Effector CD8-positive, alpha-beta T cell (primary cell): ENCODE results near the gene USP20.

ENCODE experiments used
- DNase-seq: peaks from one replicate; lab custom pipeline; 2025; lab: John Stamatoyannopoulos, UW

Gene USP20

GRCh38 chr9:129823542-129823934, 11.7 kb upstream of the USP20 start:
- no peak for DNase-seq

GRCh38 chr9:129823935-129824601, 11.2 kb upstream of the USP20 start, which contains the start of gene TOR1A:
Gene TOR1A, minus strand, starts transcription at chr9:129824136. Its CDS starts 51 bp downstream, at chr9:129824085.
- DNase-seq, result peak; percentile 85

DNA sequence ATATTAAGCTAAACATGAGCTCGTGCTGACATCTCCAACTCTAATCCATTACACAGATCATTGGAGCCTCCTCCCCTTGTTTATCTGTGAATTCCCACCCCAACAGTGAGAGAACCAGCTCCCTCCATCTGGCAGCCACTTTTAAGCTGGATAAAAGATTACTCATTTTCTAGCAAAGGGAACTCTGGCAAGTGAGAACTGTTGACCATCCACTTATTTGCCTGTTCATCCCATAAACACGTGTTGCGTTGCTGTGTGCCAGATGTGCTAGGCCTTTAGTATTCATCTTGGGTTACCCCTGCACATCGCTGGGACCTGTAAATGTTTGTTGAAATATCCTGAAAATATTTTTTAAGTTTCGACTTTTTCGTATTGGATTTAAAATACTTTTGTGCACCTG, 8.9 kb upstream of the USP20 start:
- DNase-seq, result no peak

GRCh38 chr9:129826759-129827158, 8.5 kb upstream of the USP20 start:
- no peak for DNase-seq

- no peak for DNase-seq
These were observed 7.2 kb upstream of the USP20 start for GRCh38 chr9:129828051-129828450.

DNA sequence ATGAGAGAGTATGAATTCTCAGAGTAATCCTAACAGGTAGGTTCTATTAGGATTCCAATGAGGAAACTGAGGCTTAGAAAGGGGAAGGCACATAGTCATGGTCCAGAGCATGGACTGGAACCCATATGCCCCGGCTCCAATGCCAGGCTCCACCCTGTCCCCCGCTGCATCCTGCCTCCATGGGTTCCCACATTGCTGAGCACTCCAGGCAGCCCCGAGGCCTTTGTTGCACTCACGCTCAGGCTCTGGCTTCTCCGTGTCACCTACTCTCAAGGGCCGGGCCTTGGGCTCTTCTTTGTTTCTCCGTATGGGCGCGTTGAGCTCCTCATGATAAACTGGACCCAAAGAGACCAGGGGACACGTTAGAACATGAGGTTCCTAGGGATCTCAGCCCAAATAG, 6.3 kb upstream of the USP20 start:
- no peak for DNase-seq

- no peak for DNase-seq
These were observed 2.3 kb upstream of the USP20 start for GRCh38 chr9:129832982-129833381.

DNA sequence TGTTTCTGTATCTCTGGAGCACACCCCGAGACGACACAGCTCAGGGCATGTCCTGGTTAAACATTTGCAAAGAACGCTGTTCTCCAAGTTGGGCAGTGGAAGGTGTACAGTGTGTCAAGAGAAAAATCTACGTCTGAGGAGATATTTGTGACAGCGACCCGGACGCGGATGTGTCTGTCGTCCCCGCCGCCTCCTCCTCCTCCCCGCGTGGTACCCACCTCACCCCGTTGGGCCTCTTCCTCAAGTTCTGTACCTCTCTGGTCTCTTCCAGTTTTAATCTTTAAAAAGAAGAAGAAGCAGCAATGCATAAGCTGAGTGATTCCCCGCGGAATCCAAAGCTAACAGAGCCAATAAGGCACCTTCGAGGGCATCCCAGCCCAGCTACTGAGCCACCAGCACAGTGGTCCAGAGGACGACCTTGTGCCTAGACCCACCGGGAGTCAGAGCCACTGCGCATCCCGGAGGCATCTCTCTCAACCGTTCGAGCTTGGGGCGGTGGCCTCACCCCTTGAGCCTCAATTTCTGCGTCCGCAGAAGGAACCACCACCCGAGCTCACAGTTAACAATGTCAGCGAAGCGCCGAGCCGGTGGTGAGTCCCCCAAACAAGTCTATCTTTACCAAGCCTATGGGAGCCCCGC, 650 bp upstream of the USP20 start:
- no peak for DNase-seq

- DNase-seq, result no peak
These were observed 584 bp downstream of the USP20 start for GRCh38 chr9:129835860-129836223.

DNA sequence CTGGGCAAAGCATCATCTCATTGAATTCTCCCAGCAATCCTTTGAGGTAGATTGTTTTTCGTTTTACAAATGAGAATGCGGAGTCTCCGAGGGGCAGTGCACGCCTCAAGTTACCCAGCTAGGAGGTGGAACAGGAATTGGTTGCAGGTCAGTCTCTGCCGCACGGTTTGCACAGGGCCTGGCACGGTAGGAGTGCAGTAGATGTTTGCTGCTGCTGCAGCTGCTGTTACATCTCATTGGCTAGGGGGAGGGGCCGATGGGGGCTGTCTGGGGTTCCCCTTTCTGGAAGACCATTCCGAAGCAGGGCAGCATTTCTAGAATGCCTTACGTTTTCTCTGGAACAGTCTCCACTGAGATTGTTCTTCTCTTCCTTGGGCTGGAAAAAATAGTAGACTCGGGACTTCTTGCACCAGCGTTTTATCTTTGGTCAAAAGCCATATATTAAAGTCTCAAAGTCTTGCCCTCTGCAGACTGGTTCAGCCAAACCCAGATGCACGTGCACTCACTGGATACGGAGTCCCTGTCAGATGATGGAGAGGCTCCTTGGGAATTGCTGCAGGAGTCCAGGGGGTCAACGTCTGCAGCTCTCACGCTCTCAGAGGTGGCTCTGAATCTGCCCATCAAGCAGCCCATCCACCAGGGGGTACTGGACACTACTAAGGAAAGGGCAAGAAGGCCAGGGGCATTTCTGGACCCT, 1.2 kb downstream of the USP20 start:
- DNase-seq, result peak; percentile 44

DNA sequence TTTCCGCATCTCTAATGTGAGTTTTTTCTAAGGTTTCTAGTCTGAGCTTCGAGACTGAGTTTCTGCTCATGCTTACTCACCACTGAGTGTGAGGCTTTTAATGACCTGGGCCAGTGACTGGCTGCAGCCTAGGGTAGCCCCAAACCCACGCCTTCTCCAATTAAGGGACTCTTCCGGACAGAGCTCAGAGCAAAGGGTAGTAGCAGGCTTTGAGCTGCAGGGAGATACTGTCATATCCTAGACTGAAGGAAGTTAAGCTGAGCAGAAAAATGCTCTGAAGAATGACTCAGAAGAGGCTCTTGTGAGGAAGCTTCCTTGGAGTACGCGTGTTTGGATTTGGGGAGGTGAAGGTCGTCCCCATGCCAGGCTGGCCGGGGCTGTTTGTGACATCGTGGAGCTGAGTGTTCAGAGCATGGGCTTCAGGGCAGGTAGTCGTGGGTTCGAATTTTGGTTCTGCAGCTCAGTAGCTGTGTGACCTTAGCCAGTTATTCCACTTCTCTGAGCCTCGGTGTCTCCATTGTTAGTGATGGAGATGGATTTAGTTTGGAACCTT, 3.5 kb downstream of the USP20 start:
- DNase-seq, result no peak

DNA sequence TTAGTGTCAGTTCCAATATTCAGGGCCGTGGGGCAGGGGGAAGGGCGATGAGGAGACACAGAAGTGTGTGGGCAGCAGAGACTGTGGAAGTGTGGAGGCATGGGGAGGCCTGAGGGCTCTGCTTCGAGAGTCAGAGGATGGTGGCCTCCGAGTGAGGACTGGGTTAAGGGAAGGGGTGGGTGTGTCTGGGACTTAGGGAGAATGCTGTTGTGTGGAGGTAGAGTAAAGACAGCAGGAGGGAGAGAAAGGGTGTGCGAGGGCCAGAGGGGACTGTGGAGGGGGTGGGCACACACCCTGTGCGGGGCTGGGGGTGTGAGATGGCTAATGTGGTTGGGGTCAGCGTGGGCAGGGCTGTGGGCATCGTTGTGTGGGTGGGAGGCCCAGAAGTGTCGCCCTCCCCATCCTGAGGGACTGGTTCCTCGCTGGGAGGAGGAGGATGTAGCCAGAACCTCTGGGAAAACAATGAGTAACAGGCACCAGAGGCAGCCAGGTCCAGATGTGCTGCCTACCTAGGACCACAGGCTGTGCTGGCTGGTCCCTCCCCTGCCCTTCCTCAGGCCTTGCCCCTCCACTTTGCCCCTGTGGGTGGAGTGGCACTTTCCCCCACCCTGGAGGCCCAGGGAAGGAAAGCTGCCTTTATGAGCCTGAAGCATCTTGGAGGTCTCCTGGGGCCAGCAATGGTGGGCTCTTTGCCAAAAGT, 4.2 kb downstream of the USP20 start:
- DNase-seq, result no peak

DNA sequence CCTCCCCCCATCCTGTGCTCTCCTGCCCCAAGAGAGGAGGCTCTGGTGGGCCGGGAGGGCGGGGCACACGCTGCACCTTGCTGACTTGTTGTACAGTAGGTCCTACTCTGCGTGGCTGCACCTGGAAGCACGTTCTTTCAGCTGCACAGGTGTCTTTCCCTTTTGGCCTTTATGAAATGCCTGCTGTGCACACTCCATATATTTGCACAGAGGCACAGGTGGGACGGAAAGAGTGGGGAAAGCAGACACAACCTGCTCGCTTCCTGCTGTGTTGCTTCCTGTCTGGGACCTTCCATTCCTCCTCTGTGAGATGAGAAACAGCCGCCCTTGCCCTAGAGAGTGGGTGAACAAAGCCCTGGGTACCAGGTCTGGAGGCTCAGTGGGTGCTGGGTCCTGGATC, 4.8 kb downstream of the USP20 start:
- DNase-seq, result no peak

- no peak for DNase-seq
These were observed 5.8 kb downstream of the USP20 start for GRCh38 chr9:129841071-129841470.

DNA sequence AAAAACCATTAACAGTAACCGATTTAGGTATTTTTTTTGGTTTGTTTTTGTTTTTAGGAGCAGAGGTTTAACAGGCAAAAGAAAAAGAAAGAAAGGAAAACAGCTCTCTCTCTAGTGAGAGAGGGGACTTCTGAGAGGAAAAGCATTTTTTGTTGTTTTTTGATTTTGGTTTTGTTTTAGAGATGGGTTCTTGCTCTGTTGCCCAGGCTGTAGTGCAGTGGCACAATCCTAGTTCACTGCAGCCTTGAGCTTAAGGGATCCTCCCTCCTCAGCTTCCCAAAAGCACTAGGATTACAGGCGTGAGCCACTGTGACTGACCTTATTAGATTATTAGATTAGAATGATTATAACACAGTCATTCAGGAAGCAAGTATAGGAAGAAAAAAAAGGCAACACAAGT, 10.1 kb downstream of the USP20 start:
- DNase-seq, result no peak

DNA sequence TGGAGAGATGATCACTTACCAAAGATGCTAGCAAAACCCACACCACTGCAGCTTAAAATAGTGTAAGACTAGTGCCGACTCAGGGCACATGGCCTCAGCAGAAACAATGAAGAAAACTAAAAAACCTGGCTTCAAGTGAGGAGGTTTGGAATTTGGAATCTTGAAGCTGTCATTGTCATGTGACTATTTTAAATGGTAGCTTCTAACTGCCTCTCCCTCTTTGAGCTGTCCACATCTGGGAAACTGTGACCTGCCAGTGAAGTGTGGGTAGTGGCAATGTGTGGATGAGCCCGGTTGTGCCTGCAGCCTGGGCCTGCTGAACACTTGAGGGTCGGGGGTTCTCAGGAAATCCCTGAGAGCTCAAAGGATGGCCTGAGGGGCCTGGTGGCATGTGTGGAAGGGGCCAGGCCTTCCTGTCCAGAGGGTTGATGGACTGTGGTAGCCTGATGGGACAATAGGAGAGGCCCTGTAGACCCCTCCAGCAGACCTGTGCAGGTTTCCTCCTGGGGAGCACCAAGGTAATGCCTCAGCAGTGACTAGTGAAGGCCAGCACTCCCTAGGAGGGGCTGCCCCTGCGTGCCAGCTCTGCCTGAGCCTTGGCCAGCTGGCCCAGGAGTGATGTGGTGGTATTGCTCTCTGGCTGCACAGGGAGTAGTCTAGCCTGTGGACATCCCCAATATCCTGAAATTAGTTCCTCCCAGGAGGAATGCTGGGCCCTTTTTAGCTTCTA, 13.6 kb downstream of the USP20 start:
- DNase-seq, result no peak

- DNase-seq, result no peak
These were observed 14.6 kb downstream of the USP20 start for GRCh38 chr9:129849901-129850300.

DNA sequence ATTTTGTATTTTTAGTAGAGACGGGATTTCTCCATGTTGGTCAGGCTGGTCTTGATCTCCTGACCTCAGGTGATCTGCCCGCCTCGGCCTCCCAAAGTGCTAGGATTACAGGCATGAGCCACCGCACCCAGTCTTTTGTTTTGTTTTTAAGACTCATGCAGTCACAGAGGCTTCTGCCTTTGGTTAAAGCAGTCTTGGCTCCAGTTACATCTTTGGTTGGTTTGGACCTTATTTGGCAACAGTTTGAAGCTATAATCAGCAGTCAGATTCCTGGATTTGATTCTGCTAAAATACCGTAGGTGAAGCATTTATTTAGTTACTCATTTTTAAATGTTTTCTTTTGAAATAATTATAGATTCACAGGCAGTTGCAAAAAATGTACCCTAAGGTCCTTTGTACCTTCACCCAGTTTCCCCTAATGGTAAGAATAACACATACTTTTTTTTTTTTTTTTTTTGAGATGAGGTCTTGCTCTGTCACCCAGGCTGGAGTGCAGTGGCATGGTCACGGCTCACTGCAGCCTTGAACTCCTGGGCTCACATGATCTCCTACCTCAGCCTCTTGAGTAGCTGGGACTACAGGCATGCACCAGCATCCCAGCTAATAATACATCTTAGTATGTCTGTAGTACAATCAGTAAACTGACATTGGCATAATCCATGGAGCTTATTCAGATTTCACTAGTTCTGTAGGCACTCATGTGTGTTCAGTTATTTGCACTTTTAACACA, 15.7 kb downstream of the USP20 start:
- DNase-seq, result no peak

DNA sequence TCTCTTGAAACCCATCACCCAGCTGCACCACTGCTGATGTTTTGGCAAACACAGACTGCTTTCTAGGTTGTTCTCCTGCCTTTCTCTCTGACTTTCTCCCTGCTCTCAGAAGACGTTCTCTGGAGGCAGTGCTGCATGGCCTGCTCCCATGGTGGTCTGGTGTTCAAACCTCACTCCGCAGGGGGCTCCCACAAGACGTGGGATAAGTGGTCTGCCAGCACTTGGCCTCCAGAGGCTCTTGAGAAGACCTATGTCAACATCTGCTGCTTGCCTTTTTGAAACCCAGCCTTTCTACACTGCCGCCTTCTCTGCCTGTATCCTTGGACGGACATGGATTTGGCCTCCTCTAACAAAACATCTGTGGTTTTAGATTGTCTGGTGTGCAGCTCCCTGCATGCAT, 16.6 kb downstream of the USP20 start:
- no peak for DNase-seq

GRCh38 chr9:129852579-129852978, 17.3 kb downstream of the USP20 start:
- DNase-seq, result no peak

DNA sequence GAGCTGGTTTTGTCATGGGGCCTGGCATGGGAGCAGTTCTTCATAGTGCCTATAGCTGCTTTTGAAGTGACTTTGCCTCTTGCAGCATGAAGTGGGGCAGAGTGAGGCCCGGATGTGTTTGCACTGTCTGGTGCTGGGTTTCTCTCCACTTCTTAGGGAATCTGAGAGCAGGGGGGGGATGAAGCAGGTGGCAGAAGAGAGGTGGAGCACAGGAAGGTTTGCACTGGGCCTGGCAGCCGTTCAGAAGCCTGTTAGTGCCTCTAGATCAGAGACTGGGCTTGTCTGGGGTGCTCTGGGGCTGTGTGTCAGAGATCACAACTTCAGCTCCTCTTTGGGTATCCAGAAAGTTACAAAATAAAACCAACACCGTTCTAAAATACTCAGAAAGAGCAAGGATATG, 18.4 kb downstream of the USP20 start:
- no peak for DNase-seq
